C1 segment of cervical spinal cord (tissue), 14 donors: ENCODE measurements around the gene ADAP1.
A peak's percentile ranks its signal among the peaks of the same experiment; 100 is the strongest.
"Not testable (repeated sequence)": the region's sequence is repeated elsewhere in the genome, so short reads cannot be mapped to it uniquely, and the experiment has no call there.

Source experiments
- DNase-seq, 14 donors: peaks; one replicate each; lab custom pipeline; 2025; lab: John Stamatoyannopoulos, UW

Gene ADAP1

GRCh38 chr7:940599-941408, 13.7 kb downstream of the ADAP1 start:
- no peak for DNase-seq

DNA sequence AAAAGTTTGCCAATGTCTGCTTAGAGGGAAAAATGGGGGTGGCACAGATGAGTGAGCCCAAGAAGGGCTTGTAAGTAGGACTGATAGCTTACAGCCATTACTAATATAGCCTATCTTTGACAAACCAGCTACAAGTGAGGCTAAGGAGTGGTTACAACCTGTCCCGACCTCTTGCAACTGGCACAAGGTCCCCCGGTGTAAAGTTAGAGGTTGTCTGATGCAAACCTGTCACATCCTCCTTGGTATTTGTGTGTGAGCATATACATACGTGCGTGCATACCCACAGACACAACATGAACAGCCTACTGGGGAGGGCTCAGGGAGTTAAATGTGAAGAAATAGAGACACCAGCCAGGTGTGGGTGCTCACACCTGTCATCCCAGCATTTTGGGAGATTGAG, 14.6 kb downstream of the ADAP1 start:
- DNase-seq, result no peak

DNA sequence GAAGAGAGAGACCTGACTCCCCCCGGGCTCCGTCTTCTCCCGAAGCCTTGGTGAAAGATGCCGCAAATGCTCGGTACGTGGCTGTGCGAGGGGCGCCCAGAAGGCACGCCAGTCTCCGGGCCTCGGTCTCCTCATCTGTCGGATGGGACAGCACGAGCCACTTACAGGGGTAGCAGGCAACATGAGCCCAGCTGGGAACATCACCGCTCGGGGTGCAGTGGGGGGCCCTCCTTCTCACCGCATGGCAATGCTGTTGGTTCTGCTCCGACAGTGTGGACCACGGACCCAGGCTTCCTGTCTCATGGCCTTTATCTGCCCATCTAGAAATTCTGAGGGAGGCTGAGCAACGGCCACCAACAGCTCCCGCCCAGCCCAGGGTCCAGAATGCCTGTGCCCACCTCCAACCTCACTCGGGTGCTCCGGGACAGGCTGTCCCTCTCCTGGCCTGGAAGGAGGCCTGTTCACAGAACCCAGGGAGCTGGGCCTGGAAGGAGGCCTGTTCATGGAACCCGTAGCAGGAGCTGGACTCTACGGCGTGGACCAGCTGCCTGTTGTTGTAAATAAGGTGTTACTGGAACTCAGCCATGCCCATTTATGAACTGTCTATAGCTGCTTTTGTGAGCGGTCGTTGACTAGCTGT, 15.8 kb downstream of the ADAP1 start:
- DNase-seq, result no peak

- DNase-seq, result no peak
Measured at GRCh38 chr7:937856-938484, 16.5 kb downstream of the ADAP1 start.

DNA sequence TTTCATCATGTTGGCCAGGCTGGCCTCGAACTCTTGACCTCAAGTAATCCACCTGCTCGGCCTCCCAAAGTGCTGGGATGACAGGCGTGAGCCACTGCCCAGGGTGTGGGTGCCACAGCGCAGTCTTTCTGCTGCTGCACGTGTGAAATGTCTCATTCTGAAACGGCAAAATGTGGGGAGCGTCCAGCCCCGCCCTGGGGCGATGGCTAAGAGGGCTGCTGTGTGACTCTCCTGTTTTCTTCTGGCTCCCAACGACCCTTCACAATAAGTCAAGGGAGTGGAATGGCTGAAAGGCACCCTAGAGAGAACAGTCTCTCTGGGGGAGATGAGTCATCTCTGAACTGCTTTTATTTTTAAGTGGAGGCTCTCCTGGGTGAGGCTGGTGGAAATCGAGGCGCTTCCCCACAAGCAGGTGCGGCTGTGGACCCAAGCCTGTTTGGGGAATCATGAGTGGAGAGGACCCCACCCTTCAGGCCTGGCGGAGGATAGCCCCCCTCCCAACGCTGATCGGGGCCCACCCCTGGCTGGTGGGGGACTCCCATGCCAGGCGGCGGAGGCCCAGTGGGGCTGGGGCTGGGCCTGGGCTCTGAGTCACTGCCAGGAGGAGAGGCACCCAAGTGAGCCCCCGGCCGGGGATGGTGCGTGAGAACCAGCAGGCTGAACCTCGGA, 18.0 kb downstream of the ADAP1 start:
- DNase-seq, result no peak

GRCh38 chr7:935874-936385, 18.6 kb downstream of the ADAP1 start:
- DNase-seq, result no peak

- DNase-seq, result no peak
Measured at GRCh38 chr7:935164-935873, 19.2 kb downstream of the ADAP1 start.

DNA sequence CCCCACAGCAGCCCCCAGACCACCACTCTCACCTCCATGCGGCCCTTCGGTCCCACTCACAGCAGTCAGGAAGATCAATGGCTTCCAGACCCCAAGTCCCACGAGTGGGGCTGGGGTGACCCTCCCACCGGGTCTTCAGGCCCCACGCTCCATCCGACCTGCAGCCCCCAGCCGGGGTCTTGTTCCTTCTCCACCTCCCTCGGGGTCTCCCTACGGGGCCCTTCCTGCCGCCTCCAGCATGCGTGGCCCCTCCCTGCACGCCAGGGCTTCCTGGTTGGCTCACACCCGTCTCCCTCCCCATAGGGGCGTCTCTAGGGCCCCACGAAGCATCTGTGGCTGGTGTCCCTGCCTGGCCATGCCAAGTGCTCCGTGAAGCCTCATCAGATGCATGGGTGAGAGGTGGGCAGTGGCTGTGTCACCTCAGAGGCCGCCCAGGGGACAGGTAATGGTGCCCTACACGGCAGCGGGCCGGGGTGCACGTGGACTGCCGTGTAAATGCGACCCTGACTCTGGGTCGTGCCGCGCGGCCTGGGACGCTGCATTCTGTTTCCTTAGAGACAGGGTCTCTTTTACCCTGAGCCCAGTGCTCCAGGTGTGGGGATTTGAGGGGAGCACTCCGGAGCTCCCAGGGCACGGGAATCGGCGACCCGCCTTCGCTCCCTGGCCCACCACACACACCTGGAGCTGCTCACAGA, 19.9 kb downstream of the ADAP1 start:
- DNase-seq, result no peak

GRCh38 chr7:932651-932975, 21.9 kb downstream of the ADAP1 start:
- no peak for DNase-seq

- DNase-seq, result no peak
Measured at GRCh38 chr7:931871-932650, 22.4 kb downstream of the ADAP1 start.

DNA sequence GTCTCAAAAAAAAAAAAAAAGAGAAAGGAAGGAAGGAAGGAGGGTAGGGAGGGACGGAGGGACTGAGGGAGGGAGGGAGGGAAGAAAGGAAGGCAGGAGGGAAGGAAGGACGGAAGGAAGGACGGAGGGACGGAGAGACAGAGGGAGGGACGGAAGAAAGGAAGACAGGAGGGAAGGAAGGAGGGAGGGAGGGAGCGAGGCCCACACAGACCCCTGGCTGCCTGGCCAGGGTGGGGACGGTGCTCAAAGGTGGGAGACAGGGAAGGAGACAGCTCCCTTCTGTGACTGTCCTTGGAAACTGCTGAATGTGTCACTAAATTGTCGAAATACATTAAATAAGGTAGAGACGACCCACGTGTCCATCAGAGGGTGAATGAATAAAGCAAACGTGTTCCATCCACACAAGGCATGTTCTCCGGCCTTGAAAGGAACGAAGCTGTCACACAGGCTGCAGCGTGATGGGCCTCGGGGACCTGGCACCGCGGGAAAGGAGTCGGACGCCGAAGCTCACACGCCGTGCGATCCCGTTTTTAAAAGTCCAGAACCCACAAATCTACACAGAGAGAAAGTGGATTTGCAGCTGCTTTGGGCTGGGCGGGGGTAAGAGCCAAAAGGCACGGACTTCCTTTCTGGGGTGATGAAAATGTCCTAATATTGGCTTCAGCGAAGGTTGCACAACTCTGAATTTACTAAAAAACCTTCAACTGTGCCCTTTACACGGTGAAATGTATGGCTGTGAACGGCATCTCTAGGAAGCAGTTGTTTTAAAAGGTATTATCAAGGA, 23.3 kb downstream of the ADAP1 start:
- no peak for DNase-seq

DNA sequence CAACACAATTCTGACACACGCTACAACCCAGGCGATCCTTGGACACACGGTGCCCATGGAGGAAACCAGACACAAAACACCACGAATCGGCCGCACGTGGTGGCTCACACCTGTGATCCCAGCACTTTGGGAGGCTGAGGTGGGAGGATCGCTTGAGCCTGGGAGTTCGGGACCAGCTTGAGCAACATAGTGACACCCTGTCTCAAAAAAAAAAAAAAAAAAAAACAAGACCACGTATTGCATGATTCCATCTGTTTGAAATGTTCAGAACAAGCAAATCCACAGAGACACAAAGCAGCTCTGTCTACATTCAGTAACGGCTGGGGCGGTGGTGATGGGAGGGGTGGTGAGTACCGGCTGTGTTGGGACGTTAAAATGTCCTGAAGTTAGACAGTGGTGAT, 25.2 kb downstream of the ADAP1 start:
- DNase-seq, result peak in 6 of 14 donors; percentile 27 to 48 (median 33)

DNA sequence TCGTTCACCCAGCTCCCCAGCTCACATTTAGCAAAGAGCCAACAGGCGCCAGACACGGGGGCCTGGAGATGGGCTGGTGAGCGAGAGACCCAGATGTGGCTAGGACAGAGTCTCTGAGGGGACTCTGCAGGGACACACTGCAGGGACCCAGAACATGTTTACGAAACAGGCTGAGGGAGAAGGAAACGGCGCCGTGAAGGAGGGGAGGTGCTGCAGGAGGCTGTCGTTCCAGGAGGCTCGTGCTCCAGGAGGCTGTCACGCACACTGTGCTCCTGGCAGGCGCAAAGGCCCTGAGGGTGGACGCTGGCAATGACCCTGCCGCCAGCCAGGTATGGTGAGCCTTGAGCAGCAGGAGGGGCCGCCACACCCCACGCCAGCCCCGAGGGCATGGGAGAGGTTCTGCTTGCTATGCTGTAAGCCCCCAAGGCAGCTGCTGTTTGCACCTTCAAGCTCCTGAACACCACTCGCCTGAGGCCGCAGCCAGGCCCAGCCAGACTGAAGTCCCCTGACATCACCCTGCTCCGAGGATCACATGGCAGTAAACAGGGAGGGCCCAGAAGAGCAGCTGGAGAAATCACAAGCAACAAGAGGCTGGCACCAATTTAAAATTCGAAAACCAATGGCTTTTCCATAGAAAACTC, 27.3 kb downstream of the ADAP1 start:
- DNase-seq, result peak in 10 of 14 donors; percentile 27 to 71 (median 54)

- DNase-seq, result peak in 9 of 14 donors; percentile 21 to 74 (median 46)
Measured at GRCh38 chr7:926061-927030, 28.1 kb downstream of the ADAP1 start.

DNA sequence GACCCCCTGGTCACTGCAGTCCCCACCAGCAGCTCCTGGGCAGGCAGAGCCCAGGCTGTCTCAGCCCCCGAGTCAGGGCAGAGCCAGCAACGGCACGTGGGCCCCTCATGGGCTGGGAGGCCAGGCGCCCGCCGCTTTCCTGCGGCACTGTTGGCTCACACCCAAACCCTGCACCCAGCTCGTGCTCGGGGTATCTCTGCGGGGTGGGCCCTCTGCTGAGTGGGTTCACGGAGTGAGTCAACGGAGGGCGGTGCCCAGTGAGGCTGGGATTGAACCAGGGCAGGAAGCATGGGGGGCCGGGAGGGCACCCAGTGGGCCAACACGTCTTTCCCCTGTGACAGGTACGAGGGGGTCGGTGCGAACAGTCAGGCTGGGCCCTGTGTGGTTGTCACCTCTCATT, 28.9 kb downstream of the ADAP1 start:
- DNase-seq, result peak in 3 of 14 donors; percentile 18 to 53 (median 29)

DNA sequence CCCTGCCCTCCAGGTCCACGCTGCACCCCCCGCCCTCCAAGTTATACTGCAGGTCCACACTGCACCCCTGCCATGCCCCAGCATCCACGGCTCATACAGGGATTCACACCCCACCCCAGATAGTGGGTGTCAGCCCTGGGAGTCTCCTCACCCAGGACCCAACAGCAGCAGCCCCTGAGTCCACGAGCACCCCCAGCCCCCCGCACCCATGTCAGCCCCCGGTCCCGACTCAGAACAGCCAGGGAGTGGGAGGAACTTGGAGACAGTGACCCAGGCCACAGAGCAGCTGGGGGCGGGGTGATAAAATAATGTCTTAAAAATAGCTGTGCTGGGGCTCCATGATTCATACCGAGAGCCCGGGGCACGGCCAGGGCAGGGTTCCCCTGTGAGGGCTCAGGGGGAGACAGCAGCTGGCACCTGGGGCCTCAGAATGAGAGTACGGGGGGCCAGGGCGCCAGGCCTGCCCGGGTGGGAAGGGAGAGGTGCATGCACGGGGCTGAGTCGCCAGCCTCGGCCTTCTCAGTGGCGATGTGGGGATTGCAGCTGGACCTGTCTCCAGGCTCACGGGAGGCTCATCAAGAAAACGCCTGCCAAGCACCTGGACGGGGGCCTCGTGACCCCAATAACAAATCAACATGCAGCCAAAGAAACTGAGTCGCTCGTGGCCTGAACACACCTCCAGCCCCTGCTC, 29.8 kb downstream of the ADAP1 start:
- no peak for DNase-seq

GRCh38 chr7:924042-924441, 30.4 kb downstream of the ADAP1 start:
- DNase-seq, result not testable (repeated sequence)
